Stomach (tissue), 9 donors: ENCODE results near the gene EZH2. TPM values are rescaled to one million over a fixed set of nuclear protein-coding genes. Genes with fewer than 3 reads are reported as not detected.

Experiments
- DNase-seq, 2 donors: peaks; one replicate each; pipeline versions ENCODE4 v3.0.0 to v3.0.0-alpha.2; 2013 to 2019
- H3K27ac ChIP-seq, 5 donors: fragments of 200-600 bp in 4 of 5; sonication (generic) in 4 of 5; one replicate each; pipeline ENCODE4 v1.5.1; 2013 to 2019; ENCODE audit warnings: mild to moderate bottlenecking in 1 of 5, moderate library complexity in 1 of 5
- H3K27me3 ChIP-seq, 3 donors: fragments of 200-600 bp; sonication (generic); one replicate each; pipeline ENCODE4 v1.5.1; 2017 to 2019; ENCODE audit warnings: mixed run types in 1 of 3
- H3K36me3 ChIP-seq, 4 donors: fragments of 200-600 bp; sonication (generic); 1 replicate in 3 of 4; 2 replicates in 1 of 4; pipeline ENCODE4 v1.5.1; 2016 to 2019
- H3K4me1 ChIP-seq, 4 donors: fragments of 200-600 bp; sonication (generic); one replicate each; pipeline ENCODE4 v1.5.1; 2016 to 2019
- H3K4me3 ChIP-seq, 4 donors: fragments of 200-600 bp; sonication (generic) in 3 of 4; one replicate each; pipeline ENCODE4 v1.5.1; 2016 to 2019; ENCODE audit warnings: mild to moderate bottlenecking in 1 of 4
- H3K9me3 ChIP-seq, 4 donors: fragments of 200-600 bp; sonication (generic); one replicate each; pipeline ENCODE4 v1.5.1; 2016 to 2019
- CTCF ChIP-seq, 7 experiments: fragments of 450-650 bp in 4 of 7; fragments of 200-600 bp in 3 of 7; sonication (generic) in 3 of 7; IDR thresholded peaks; one replicate each; pipeline ENCODE4 v1.5.1; 2016 to 2019; ENCODE audit warnings: antibody characterized with exemption in 7 of 7, control low read depth in 2 of 7, mild to moderate bottlenecking in 1 of 7
- EP300 ChIP-seq: sonication (generic); formaldehyde crosslinking; IDR thresholded peaks from one replicate; pipeline ENCODE4 v1.6.1; 2017; ENCODE audit warnings: antibody characterized with exemption
- POLR2A ChIP-seq, 4 donors: fragments of 450-650 bp; IDR thresholded peaks; one replicate each; pipeline ENCODE4 v1.6.1; 2016; ENCODE audit warnings: antibody characterized with exemption in 4 of 4, control low read depth in 2 of 4, mild to moderate bottlenecking in 1 of 4, moderate library complexity in 1 of 4
- POLR2AphosphoS5 ChIP-seq, 3 donors: sonication (generic); formaldehyde crosslinking; IDR thresholded peaks; one replicate each; pipeline ENCODE4 v1.6.1; 2016; ENCODE audit warnings: antibody characterized with exemption in 3 of 3
- WGBS, 5 donors: extraction: QIAGEN DNeasy Blood & Tissue Kit in 3 of 5; methylation state at CpG; one replicate each; pipeline versions ENCODE4 v1.1.5 to v1.1.7; 2013 to 2018; 5-methylcytosine and 5-hydroxymethylcytosine counted together
- intact Hi-C: fragments of 100-400 bp; cut with DNase I; formaldehyde crosslinking; loops from one replicate; pipeline ENCODE4 v1.15.1; 2023; ENCODE audit warnings: low total_unique reads
- polyA plus RNA-seq, 3 donors: library from polyadenylated mRNA; stranded (reverse); fragments of 200-250 nt; gene quantifications; one replicate each; pipeline ENCODE4 v1.2.3, GENCODE V29; 2013
- total RNA-seq, 5 donors: library from RNA; depleted of rRNA; stranded (reverse); fragments of >200 nt; gene quantifications; one replicate each; pipeline versions ENCODE4 v1.1.0 to v1.2.3, GENCODE V29; 2014 to 2016
- donor health status: healthy with polysubstance abuse.
- donor health status: Bipolar disorder and iron deficiency.
- donor health status: healthy.

EZH2 gene
- total and polyA plus RNA-seq, 8 donors = under 0.01 to 12.9 (median 4.6) TPM

GRCh38 chr7:148882841-148883265, 1.2 kb downstream of the EZH2 start:
- Histone ChIP-seq H3K4me3 (peak overlapping the region; percentile 87 to 99 (median 96)), H3K27me3 (peaks cover 0 to 4% (median 0%) of the 10 kb centered on the region in 3 donors), H3K27ac (peak overlapping the region in 2 of 5 donors; percentile 90 to 97), H3K4me1 (peaks cover 5 to 14% (median 9%) of the 10 kb centered on the region in 4 donors), H3K36me3 (no peaks in the 10 kb centered on the region), H3K9me3 (no peaks in the 10 kb centered on the region)
- no peak for DNase-seq
- WGBS, 5 donors = 0 to 1% (median 0%) methylated on average over 12 of the region's 12 CpGs
- no peak for TF ChIP-seq EP300
- no peak for TF ChIP-seq CTCF (IDR thresholded peaks at IDR 0.05)
- peak in 1 of 3 donors; percentile 24 for TF ChIP-seq POLR2AphosphoS5 (IDR thresholded peaks at IDR 0.05)
- no peak for TF ChIP-seq POLR2A (IDR thresholded peaks at IDR 0.05)
- intact Hi-C loops = loop anchor here (10.0 kb wide), 1 partner anchor 72 kb away; no protein-coding TSS in a partner anchor

GRCh38 chr7:148882192-148882591, 1.9 kb downstream of the EZH2 start:
- H3K4me3 ChIP-seq = no peak overlapping the region
- H3K27ac ChIP-seq = no peak overlapping the region
- whole genome bisulfite sequencing, 5 donors = 38 to 56% (median 52%) methylated on average over 5 of the region's 5 CpGs
- intact Hi-C loops = loop anchor here (10.0 kb wide), 1 partner anchor 73 kb away; no protein-coding TSS in a partner anchor
- DNase-seq = no peak
- H3K36me3 ChIP-seq = no peaks in the 10 kb centered on the region
- H3K4me1 ChIP-seq = peaks cover 5 to 14% (median 9%) of the 10 kb centered on the region in 4 donors
- no peak for TF ChIP-seq EP300
- no peak for TF ChIP-seq POLR2AphosphoS5 (IDR thresholded peaks at IDR 0.05)
- TF ChIP-seq POLR2A (IDR thresholded peaks at IDR 0.05) = no peak
- TF ChIP-seq CTCF (IDR thresholded peaks at IDR 0.05) = no peak
- no peaks in the 10 kb centered on the region for H3K9me3 ChIP-seq
- peaks cover 0 to 4% (median 0%) of the 10 kb centered on the region in 3 donors for H3K27me3 ChIP-seq

- WGBS, 5 donors = 85 to 99% (median 94%) methylated on average over 2 of the region's 2 CpGs
Observed at GRCh38 chr7:148878317-148878716, 5.8 kb downstream of the EZH2 start.

GRCh38 chr7:148877517-148877916, 6.6 kb downstream of the EZH2 start:
- Histone ChIP-seq H3K27me3 (peaks cover 0 to 4% (median 0%) of the 10 kb centered on the region in 3 donors), H3K27ac (no peak overlapping the region), H3K9me3 (no peaks in the 10 kb centered on the region), H3K4me1 (peaks cover 0 to 6% (median 2%) of the 10 kb centered on the region in 4 donors), H3K4me3 (no peak overlapping the region), H3K36me3 (no peaks in the 10 kb centered on the region)
- intact Hi-C loops = no loop called here
- 45 to 63% (median 58%) methylated on average over 1 of the region's 1 CpG for WGBS, 5 donors
- TF ChIP-seq CTCF (IDR thresholded peaks at IDR 0.05) = no peak
- TF ChIP-seq EP300 = no peak
- no peak for TF ChIP-seq POLR2A (IDR thresholded peaks at IDR 0.05)
- no peak for TF ChIP-seq POLR2AphosphoS5 (IDR thresholded peaks at IDR 0.05)
- DNase-seq = no peak

More at GRCh38 chr7:148878317-148878716, 5.8 kb downstream of the EZH2 start:
- intact Hi-C loops = no loop called here
- Histone ChIP-seq H3K4me1 (peaks cover 0 to 10% (median 7%) of the 10 kb centered on the region in 4 donors), H3K27me3 (peaks cover 0 to 4% (median 0%) of the 10 kb centered on the region in 3 donors), H3K4me3 (no peak overlapping the region), H3K9me3 (no peaks in the 10 kb centered on the region), H3K27ac (no peak overlapping the region), H3K36me3 (no peaks in the 10 kb centered on the region)
- DNase-seq = no peak
- TF ChIP-seq CTCF (IDR thresholded peaks at IDR 0.05) = no peak
- TF ChIP-seq POLR2AphosphoS5 (IDR thresholded peaks at IDR 0.05) = no peak
- TF ChIP-seq POLR2A (IDR thresholded peaks at IDR 0.05) = no peak
- TF ChIP-seq EP300 = no peak
